Measurements from ENCODE around the gene PACSIN2.

The PACSIN2 gene

DNA sequence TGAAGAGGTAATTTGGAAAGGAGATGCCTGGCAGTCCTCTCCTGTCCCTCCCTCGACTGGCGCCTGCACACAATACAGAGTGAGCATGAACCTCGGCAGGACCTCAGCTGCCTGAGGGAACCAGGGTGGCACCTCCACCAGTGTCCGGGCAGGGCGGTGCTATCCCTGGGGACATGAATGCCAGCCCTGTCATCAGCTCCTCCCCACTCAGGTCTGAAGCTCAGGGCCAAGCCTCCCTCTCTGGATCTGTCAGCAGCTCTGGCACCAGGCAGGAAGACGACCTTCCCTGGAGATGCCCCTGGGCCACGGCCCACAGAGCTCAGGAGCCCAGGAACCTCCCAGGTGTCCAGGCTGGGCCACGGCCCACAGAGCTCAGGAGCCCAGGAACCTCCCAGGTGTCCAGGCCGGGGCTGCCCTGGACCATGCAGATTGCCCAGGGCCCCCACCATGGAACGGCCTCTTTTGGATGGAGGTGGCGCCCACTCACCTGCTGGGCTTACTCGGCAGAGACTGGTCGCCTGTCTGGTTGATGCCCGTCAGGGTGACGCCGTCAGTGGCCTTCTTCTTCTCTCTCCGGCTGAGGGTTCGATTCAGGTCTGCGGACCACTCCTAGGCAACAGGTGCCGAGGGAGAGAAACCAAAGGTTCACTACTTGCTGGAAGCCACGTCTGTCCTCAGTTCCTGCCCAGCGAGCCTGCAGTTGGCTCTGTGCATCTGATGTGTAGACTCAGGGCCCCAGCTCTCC is 136.2 kb downstream of the PACSIN2 start:
- no peak for DNase-seq

DNA sequence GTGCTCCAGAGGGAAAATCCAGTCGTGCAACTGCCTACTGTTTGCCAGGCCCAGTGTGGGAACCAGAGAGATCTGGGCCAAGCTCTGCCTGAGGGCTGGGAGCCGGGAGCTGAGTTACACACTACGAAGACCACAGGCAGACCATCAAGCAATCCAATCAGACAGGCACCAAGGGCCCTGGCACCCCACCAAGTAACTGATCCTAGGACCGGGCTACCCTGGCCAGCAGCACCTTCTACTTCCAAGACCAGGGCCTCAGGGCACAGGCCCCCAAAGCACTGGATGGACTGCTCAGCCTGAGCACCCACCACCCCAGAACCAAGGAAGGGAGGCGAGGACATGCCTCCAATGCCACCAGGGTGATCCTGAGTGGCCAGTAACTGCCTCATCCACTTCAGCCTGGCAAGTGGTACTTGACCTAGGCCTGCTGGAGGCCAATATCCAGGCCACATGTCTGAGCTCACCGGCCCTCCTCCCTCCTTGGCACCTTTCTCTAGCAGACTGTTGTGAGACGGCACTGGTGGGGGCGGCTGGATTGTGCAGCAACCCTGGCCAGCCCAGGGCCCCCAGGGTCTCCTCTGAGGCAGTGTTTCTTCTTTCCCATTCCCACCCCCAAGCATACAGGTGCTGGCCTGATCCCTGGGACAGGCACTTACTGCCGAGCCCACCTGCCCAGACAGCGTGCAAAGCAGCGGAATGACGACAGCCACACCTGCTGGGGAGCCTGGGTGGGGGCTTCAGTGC is 137.2 kb downstream of the PACSIN2 start:
- DNase-seq: no peak

DNA sequence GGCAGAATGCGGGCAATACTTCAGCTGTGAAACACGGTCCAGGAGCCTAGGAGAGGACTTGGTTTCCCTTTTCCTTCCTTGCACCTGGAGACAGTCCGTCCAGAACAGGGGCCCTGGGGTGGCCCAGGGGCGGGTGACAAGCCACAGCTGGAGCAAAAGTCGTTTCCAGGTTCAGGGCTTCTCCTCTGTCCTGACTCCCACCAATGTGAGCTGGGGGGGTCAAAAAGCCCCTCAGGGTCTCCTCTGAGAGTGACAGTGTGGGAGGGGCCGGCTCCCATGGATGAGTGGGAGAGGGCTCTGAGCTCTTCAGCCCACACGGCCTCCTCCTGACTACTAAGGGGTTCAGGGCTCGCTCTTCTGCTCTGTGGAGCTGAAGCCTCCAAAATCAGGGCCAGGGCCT is 137.8 kb downstream of the PACSIN2 start:
- DNase-seq: no peak

DNA sequence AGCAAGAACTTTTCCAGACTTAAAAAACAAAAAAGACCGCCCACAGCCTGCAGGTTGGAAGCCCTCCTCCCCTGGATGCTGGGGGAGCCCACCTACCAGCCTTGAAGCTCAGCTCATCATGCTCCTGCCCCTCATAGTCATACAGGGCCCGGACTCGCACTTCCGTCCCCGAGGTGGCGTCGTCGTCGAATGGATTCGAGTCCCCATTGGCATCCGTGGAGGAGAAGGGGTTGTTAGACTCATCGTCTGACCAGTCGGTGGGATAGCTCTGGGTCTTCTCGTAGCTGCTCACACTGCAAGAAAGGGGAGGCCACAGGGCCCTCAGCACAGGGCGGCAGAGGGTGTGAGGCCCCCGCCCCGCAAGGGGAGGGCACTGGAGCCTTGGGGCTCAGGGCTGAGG is 138.9 kb downstream of the PACSIN2 start:
- DNase-seq: no peak

DNA sequence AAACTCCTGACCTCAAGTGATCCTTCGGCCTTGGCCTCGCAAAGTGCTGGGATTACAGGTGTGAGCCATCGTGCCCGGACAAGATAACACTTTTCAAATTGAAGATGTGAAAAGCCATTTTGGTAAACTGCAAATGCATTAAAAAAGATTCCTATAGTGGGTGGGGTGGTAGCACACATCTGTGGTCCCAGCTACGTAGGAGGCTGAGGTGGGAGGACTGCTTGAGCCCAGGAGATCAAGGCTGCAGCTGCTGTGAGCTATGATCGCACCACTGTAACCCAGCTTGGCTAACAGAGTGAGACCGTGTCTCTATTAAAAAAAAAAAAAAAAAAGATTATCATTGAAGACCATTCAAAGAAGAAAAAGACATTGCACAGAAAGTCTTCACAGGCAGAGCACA is 140.9 kb downstream of the PACSIN2 start:
- no peak for DNase-seq

DNA sequence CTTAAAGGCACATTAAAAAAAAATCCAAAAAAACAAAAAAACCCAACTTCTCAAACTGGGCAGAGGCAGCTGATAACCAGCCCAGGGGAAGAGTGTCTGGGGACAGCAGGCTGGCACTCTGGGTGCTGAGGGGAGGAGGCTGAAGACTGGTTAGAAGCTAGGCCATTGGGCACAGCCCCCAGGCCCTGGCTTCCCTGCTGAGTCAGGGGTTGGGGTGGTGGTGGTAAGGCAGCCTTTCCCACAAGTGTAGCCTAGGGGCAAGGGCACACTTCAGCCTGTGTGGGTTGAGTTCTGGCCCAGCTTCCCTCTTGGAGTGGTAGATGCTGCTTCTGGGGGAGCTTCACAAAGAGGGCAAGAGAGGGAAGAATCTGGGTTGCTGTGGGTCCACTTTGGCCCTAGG is 141.6 kb downstream of the PACSIN2 start:
- DNase-seq: no peak

DNA sequence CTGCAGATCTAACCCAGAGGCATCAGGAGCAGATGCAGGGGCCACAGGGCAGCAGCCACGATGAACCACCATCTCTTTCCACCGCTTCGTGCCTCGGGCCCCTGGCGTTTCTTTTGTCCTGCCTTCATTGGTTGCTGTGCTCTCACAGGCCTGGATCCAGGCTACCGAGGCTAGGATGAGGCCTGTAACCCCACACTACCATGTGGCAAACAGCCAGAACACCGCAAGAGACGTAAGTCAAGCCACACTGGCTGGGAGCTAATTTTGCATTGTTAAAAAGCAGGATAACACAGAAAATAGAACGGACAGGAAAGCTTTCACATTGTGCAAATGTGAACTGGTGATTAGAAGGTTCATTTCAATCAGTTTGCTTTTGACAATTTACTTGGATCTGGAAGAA is 142.1 kb downstream of the PACSIN2 start:
- DNase-seq: no peak

DNA sequence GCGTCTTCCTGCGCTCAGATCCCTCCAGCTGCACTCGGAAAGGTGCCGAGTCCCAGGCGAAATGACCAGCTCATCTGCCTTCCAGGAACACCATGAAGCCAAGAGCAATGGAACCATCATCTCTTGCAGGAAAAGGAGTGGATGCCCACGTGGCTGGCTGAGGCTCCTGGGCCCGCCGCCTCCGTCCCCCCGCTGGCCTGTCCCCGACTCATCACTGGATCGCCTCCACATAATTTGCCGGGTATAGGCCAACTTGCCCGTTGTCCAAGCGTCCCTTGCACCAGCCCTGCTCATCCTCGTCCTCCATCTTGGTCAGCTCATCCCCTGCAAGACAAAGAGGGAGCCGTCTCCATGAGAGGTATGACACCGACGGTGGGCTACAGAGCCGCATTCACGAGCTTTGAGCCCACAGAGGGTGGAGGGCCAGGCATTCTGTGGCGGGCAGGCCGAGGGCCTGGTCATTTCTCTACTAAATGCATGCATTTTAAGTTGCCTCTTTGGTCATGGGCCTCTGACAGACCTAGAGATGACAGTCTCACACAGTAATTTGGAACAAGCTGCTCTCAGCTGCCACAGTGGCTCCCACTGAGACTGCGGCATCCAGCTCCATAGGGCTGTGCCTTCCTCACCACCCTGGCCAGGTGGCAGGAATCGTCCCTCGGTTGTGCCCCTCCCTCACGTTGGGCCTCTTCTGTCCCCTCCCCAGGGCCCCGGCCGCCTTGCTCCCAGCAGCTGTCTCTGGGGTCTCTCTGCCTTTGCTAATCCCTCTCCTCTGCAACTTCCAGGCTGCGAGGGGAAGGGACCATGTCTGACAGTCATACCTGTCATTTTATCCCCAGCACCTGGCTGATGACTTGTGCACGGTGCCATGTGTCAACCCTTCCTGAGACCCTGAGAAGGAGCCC is 143.6 kb downstream of the PACSIN2 start:
- no peak for DNase-seq

DNA sequence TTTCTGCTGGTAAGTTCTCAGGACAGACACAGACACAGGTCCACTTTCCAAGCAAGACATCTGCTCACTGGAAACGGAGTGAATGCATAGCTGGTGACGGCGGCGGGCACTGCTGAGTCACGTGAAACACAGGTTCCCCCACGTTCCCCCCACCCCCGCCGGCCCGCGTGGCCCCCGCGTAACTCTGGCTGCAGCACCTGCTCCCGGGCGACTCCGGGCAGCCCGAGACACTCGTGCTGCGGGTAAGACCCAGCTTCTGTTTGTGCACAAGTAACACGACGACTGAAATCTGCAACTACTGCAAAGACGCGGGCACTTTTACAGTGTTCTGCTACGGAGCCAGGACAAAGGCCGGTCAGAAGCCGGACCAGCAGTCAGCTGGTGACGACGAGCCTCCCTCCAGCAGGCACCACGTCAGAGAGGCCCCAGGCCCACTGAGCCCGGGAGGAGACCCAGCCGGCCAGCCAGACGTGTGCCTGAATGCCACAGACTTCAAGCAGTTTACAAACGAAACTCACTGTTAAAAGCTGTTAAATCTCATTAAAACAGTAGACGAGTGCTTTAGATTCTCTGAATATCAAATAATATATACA is 145.0 kb downstream of the PACSIN2 start:
- DNase-seq: no peak

DNA sequence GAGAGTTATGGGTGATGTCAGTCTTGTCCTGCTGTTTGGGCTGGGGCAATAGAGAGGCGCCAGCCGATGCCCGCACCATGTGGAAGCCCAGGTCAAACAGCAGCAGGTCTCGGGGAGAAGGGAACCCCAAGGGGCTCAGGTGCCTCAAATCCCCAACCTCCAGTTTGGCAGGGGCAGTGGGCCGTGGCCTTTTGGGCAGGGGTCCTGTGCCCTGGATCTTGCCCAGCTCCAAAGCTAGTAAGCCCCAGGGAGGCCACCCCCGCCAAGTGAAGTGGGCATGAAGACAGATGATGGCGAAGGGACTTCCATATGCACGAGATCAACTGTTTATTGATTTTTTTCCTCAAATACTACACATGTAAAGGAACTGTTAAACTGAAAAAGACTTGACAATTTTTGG is 145.5 kb downstream of the PACSIN2 start:
- no peak for DNase-seq

DNA sequence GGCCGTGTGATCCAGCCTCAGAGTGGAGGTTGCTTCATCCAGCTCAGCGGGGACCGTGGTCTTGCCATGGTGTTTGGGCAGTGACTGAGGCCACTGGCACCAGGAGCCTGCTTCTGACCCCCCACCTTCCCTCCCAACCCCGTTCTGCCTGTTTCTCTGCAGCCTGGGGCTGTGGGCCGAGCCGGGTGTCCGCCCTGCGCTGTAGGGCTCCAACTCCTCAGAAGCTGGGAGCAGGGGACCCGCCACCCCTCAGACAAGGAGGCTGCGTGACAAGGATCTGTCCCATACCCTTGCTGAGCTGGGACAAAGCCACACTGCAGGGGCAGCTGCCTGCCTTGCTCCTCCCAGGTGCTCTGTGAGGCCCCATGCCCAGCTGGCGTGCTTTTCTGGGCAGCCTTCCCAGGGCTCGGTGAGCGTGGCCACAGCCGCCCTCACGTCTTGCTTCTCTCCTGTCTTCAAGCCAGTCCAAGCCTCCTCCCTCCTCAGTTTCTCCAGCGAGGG is 146.1 kb downstream of the PACSIN2 start:
- no peak for DNase-seq

DNA sequence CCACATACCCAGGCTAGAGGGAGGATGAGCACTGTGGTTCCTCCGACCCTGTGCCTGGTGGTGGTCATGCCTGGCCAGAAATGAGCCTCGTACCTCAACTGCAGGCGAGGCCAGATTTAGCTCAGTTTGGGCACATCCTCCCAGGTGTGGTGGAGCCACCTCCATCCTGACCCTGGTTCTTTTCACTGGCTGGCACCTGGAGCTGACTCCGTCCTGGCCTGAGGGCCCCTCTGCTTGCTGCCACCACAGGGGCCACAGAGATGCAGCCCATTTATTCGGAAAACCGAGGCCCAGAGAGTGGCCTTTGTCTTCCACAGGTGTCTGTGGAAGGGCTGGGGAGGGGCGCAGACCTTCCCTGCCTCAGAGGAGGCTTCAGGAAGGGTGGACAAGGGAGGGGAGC is 148.8 kb downstream of the PACSIN2 start:
- no peak for DNase-seq

DNA sequence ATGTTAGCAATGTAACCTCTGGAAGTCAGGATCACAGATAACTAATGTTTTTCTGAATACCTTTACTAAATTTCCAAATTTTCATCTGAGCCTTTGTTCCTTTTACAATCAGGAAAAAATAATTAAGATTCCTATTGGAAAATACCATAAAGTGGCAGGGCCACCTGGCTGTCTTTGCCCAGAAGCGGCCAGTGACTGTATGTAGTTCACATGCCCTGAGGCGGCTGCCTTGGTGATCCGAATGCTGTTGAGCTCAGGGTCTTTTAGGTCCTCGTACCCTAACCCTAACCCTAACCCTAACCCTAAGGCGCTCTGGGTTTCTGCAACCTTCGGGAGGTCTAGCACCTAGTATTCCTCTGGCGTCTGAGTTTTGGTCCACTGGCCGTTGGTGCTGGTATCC is 149.4 kb downstream of the PACSIN2 start:
- DNase-seq: no peak

DNA sequence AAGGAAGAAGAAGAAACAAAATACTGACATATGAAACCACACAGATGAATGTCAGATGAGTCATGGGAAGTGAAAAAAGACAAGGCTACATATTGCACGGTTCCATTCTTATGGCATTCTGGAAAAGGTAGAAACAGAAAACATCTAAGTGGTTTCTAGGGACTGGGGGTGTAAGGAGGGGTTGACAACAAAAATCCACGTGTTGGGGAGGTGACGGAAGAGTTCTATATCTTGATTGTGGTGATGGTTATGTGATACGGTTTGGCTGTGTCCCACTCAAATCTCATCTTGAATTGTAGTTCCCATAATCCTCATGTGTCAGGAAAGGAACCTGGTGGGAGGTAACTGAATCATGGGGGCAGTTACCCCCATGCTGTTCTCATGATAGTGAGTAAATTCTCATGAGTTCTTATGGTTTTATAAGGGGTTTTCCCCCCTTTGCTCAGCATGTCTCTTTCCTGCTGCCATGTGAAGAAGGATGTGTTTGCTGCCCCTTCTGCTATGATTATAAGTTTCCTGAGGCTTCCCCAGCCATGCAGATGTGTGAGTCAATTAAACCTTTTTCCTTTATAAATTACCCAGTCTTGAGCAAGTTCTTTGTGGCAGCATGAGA is 151.5 kb downstream of the PACSIN2 start:
- peak; percentile 43 for DNase-seq

DNA sequence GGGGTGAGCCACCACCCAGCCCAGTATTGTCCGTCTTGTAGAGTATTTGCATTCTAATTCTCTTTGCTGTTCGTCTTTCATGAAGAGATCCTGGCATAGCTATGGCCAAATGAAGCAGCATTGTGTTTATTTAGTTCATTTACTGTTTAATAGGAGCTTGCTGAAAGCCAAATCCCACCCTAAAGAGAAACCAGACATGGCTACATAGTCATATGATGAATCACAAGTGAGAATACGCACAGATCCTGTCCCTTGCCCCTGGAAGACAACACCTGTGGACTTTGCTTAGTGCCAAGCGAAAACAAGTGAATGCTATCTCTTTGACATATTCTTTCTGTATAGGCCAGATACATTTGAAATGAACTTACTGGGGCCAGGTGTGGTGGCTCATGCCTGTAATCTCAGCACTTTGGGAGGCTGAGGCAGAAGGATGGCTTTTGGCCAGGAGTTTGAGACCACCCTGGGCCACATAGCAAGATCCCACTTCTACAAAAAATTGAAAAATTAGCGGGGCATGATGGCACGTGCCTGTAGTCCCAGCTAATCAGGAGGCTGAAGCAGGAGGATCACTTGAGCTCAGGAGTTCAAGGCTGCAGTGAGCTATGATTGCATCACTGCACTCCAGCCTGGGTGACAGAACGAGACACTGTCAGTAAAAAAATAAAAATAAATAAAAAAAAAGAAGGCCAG is 152.8 kb downstream of the PACSIN2 start:
- no peak for DNase-seq

DNA sequence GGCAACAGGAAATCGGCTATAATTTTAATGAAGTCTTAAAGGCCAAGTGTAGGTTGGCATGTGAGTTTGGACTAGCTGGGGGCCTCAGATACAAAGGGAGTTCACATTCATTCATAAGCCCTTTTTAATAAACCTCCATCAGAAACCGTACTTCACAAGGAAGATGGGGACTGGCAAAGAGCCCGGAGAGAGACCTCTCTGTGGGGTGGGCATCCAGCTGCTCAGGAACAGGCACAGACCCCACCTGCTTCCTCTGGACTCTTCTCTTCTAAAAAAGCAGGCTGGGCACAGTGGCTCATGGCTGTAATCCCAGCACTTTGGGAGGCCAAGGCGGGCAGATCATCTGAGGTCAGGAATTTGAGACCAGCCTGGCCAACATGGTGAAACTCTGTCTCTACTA is 154.0 kb downstream of the PACSIN2 start:
- DNase-seq: no peak

DNA sequence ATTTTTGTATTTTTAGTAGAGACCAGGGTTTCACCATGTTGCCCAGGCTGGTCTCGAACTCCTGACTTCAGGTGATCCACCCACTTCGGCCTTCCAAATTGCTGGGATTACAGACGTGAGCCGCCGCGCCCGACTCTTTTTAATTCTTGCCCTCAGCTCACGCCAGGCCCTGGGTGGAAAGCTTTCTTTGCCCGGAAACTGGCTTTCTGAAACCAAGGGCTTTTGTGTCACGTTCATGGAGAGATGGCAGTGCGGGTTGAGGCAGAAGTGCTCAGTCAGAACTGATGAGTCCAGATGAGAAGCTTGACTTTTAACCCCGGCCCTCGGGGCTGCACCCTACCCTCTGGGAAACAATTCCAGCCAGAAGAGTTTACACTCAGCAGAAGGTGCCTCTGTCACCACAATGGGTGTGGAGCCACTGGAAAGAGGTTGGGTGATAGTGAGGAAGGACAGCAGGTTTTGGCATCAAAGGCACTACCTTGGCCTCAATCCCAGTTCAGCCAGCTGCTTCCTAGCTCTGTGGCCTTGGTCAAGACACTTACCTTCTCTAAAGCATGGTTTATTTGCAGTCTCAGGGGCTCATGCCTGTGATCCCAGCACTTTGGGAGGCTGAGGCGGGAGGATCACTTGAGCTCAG is 157.0 kb downstream of the PACSIN2 start:
- DNase-seq: no peak

DNA sequence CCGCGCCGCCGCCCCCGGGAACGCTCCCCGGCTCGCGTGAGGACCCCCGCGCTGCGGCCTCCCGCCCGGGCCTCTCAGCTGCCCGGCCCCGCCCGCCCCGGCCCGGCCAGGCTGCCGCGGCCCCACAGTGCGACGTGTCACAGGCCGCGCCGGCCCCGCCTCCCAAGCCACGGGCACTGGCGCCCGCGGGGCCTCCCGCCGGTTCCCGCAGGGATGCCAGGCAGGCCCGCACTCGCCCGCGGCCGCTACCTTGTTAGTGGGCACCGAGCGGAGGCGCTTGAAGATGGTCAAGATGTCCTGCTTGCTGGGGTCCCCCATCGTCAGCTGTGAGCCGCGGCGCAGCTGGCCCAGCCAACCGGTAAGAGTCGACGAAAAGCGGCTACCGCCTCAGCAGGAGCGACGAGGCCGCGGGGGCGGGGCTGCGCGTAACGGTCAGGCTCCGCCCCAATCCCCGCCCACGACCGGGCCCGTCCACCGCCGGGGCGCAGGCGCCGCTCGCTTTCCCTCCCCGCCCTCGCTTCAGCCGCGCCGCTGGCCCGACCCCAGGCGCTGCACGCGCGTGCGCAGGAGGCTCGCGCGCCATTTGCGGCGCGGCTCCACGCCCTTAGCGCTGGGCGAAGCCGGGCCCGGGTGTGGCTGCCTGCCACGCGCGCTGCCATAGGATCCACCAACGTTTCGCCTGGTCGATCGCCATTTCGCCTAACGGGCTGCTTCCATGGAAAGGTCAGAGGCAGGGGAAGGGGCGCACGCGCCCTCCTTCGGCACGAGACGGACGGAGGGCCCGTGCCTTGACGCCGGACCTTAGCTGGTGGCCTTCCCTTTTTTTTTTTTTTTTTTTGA is 157.9 kb downstream of the PACSIN2 start, which contains the start of gene ARFGAP3:
TSS of gene ARFGAP3 (minus strand) at position 409 of the 840 bp plus-strand sequence. CDS start at position 318, 91 bp downstream.
- DNase-seq: peak; percentile 93

DNA sequence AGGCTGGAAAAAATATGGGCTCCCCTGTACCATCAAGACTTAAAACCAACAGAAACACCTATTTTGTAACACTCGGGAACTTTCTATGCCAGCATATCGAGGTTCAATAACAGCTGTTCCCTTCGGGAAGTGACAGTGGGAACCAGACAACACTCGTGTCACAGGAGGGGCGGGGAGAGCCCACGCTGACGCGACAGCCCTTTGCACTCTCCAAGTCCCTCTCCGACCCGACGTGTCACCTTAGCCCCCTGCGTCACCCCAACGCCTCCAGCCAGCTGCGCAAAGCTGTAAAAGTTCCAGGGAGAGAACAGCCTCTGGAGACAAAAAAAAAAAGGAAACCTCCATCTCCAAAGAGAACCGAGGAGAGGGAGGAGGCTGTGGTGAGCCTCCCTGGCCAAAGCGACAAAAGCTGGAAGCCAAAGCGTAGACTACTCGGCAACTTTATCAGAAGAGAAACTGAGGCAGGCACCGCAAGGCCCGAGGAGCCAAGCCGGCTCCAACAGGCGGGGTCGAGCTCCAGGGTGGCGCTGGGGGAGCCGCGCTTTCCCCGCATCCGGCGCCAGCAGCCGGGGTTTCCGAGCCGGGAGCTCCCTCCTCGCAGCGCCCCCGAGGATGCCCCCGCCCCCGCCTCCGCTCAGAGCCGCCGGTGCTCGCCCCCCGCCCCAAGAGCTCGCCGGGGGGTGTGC is 158.6 kb downstream of the PACSIN2 start:
- DNase-seq: peak; percentile 48

DNA sequence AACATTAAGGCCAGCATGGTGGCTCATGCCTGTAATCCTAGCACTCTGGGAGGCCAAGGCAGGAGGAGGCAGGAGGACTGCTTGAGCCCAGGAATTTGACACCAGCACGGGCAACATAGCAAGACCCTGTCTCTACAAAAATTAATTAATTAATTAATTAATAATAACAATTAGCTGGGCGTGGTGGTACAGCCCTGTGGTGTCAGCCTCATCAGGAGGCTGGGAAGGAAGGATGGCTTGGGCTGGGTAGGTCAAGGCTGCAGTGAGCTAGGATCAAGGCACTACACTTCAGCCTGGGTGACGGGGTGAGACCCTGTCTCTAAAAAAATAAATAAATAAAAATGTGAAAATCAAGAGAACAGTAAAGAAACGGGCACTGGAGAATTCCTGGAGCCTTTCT is 159.2 kb downstream of the PACSIN2 start:
- no peak for DNase-seq

Measured in stimulated activated CD4-positive, alpha-beta T cell treated with anti-CD3 and anti-CD28 coated beads, Interleukin-1b, Interleukin-23, amount 100 ng/mL, for 48 hours (primary cell).